ENCODE data around the gene ACTN1.

DNA sequence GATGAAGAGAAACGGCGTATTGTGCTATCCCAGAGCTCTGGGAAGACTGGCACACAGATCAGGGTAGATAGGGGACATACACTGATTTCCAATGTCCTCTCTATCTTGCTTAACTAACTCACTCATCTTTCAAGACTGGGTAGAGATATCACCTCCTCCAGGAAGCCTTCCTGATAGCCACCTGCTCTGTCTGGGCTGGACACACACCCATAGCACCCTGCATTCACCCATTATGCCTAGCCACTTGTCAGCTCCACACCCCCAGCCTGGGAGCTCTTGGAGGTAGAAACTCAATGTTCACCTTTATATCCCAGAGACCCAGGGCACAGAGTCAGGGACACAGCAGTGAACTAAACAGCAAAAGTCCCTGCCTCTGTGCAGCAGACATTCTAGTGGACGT, 52.0 kb downstream of the ACTN1 start:
- TF ChIP-seq, protein P1, sequence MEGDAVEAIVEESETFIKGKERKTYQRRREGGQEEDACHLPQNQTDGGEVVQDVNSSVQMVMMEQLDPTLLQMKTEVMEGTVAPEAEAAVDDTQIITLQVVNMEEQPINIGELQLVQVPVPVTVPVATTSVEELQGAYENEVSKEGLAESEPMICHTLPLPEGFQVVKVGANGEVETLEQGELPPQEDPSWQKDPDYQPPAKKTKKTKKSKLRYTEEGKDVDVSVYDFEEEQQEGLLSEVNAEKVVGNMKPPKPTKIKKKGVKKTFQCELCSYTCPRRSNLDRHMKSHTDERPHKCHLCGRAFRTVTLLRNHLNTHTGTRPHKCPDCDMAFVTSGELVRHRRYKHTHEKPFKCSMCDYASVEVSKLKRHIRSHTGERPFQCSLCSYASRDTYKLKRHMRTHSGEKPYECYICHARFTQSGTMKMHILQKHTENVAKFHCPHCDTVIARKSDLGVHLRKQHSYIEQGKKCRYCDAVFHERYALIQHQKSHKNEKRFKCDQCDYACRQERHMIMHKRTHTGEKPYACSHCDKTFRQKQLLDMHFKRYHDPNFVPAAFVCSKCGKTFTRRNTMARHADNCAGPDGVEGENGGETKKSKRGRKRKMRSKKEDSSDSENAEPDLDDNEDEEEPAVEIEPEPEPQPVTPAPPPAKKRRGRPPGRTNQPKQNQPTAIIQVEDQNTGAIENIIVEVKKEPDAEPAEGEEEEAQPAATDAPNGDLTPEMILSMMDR (IDR thresholded peaks at IDR 0.05): no peak
- TF ChIP-seq POLR2A (IDR thresholded peaks at IDR 0.05): no peak

All from lower leg skin (tissue), 3 donors.